ENCODE results near the gene PRPF4. TPM values are rescaled to one million over a fixed set of nuclear protein-coding genes. Genes with fewer than 3 reads are reported as not detected.

Gene PRPF4
- total and polyA plus RNA-seq, 9 of the 15 experiments (the other 6 are each of a cell fraction or from before 2014, with no cell fraction given): 25.8 to 66.0 (median 39.8) TPM

DNA sequence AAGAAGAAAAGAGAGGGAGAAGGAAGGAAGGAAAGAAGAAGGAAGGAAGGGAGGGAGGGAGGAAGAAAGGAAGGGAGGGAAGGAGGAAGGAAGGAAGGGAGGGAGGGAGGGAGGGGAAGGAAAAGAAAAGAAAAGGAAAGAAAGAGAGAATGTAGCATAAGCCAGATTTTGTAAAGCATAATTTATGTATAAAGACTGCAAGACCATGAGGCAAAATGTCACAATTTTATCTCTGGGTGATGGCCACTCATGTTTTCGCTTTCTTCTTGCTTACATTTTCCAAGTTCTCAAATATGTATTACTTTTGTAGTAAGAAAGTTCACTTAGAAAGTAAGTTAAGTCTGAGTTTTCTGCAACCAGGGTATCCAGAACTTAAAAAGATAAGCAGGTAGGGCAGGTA, 31.1 kb downstream of the PRPF4 start:
- H3K4me2 ChIP-seq (ENCODE audit: insufficient read depth, low read length): no peak overlapping the region
- no peaks in the 10 kb centered on the region for H3K79me2 ChIP-seq (ENCODE audit: control insufficient read depth, insufficient read depth, low read length)
- in situ Hi-C loops (cut with MboI): loop anchor here (10.0 kb wide), 1 partner anchor 348 kb away; no protein-coding TSS in a partner anchor
- 0% methylated on average over 1 of the region's 1 CpG for WGBS (ENCODE audit: insufficient coverage, low coverage, missing lambda C conversion rate)
- peak; percentile 67 for TF ChIP-seq HNRNPK (IDR thresholded peaks at IDR 0.05; ENCODE audit: low read depth, low read length, poor library complexity, severe bottlenecking)
- TF ChIP-seq PCBP2 (IDR thresholded peaks at IDR 0.05; ENCODE audit: low read depth, low read length, poor library complexity, severe bottlenecking): peak; percentile 60
- TF ChIP-seq HNRNPH1 (optimal IDR thresholded peaks at IDR 0.05; ENCODE audit: low read depth, low read length): no peak
- peak; percentile 34 for TF ChIP-seq PCBP1 (IDR thresholded peaks at IDR 0.05; ENCODE audit: low read depth, low read length, poor library complexity, severe bottlenecking)
- TF ChIP-seq, protein P1, sequence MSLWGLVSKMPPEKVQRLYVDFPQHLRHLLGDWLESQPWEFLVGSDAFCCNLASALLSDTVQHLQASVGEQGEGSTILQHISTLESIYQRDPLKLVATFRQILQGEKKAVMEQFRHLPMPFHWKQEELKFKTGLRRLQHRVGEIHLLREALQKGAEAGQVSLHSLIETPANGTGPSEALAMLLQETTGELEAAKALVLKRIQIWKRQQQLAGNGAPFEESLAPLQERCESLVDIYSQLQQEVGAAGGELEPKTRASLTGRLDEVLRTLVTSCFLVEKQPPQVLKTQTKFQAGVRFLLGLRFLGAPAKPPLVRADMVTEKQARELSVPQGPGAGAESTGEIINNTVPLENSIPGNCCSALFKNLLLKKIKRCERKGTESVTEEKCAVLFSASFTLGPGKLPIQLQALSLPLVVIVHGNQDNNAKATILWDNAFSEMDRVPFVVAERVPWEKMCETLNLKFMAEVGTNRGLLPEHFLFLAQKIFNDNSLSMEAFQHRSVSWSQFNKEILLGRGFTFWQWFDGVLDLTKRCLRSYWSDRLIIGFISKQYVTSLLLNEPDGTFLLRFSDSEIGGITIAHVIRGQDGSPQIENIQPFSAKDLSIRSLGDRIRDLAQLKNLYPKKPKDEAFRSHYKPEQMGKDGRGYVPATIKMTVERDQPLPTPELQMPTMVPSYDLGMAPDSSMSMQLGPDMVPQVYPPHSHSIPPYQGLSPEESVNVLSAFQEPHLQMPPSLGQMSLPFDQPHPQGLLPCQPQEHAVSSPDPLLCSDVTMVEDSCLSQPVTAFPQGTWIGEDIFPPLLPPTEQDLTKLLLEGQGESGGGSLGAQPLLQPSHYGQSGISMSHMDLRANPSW (CRISPR knock-in tag; IDR thresholded peaks at IDR 0.05): no peak
- intact Hi-C loops (cut with micrococcal nuclease): loop anchor here (10.0 kb wide), 1 partner anchor 348 kb away; no protein-coding TSS in a partner anchor
- FAIRE-seq: no peak
- peaks cover 8% of the 10 kb centered on the region in 2 experiments; a peak in 4 of 5 replicates for H3K27me3 ChIP-seq (ENCODE audit: control insufficient read depth in 2 of 2, insufficient read depth in 2 of 2, low read length in 2 of 2)
- no peak overlapping the region for H3K27ac ChIP-seq (ENCODE audit: extremely low read depth, low read depth, low read length)
- no peak for DNase-seq (ENCODE audit: extremely low read depth in 1 of 4, low spot score in 3 of 4)
- ATAC-seq: no peak
- peaks cover 4 to 7% of the 10 kb centered on the region in 2 experiments; a peak in 4 of 5 replicates for H3K4me1 ChIP-seq (replicated peaks in 1 of 2; ENCODE audit: control insufficient read depth in 2 of 2, insufficient read depth in 2 of 2, low read length in 2 of 2)
- no peak overlapping the region for H3K9ac ChIP-seq (ENCODE audit: insufficient read depth in 1 of 2, low read depth in 2 of 2, low read length in 2 of 2)
- ChIA-PET POLR2A (no interaction called here), CTCF (ENCODE audit: low intra/inter-chr PET ratio) (no interaction called here)
- no peaks in the 10 kb centered on the region for H3K9me1 ChIP-seq (ENCODE audit: control insufficient read depth, insufficient read depth, low read length)
- no TSS peak for BruUV-seq (replicated peaks)
- no peaks in the 10 kb centered on the region for H4K20me1 ChIP-seq (replicated peaks; ENCODE audit: control insufficient read depth, insufficient read depth, low read length)
- no peak overlapping the region for H3K4me3 ChIP-seq
- no peak overlapping the region for H2AFZ ChIP-seq (ENCODE audit: low read depth, low read length)
- no peaks in the 10 kb centered on the region for H3K36me3 ChIP-seq (ENCODE audit: control insufficient read depth, insufficient read depth, low read length)
- H3K9me3 ChIP-seq (replicated peaks; ENCODE audit: control insufficient read depth, insufficient read depth, low read depth, low read length): no peaks in the 10 kb centered on the region

Data from K562 (cell line).